Caki2 (cell line): ENCODE measurements around the gene PGGHG. TPM values are rescaled to one million over a fixed set of nuclear protein-coding genes. Genes with fewer than 3 reads are reported as not detected.

Experiments used
- DNase-seq: peaks from one replicate; pipeline ENCODE4 v3.0.0-alpha.2; 2015; ENCODE audit warnings: low read depth
- in situ Hi-C: cut with HindIII; loops from 2 replicates; pipeline ENCODE4 v1.10.0; 2016; ENCODE audit warnings: low sequenced_read_pairs, low pct_unique_long_range_greater_than_20kb, mixed read lengths
- total RNA-seq: library from RNA; depleted of rRNA; stranded (reverse); fragments of >200 nt; shearing (Covaris generic); gene quantifications from 2 replicates; pipeline ENCODE4 v1.2.3, GENCODE V29; 2014; ENCODE audit warnings: low replicate concordance

Gene PGGHG
- total RNA-seq, 1 experiment from 2014 or later, result 11.2 TPM

GRCh38 chr11:293852-294661, 5.1 kb downstream of the PGGHG start:
- in situ Hi-C loops, result no loop called here
- no peak for DNase-seq

GRCh38 chr11:294780-295179, 5.9 kb downstream of the PGGHG start:
- in situ Hi-C loops, result no loop called here
- no peak for DNase-seq

- DNase-seq, result no peak
- in situ Hi-C loops, result no loop called here
Observed at GRCh38 chr11:295351-296170, 6.6 kb downstream of the PGGHG start.

DNA sequence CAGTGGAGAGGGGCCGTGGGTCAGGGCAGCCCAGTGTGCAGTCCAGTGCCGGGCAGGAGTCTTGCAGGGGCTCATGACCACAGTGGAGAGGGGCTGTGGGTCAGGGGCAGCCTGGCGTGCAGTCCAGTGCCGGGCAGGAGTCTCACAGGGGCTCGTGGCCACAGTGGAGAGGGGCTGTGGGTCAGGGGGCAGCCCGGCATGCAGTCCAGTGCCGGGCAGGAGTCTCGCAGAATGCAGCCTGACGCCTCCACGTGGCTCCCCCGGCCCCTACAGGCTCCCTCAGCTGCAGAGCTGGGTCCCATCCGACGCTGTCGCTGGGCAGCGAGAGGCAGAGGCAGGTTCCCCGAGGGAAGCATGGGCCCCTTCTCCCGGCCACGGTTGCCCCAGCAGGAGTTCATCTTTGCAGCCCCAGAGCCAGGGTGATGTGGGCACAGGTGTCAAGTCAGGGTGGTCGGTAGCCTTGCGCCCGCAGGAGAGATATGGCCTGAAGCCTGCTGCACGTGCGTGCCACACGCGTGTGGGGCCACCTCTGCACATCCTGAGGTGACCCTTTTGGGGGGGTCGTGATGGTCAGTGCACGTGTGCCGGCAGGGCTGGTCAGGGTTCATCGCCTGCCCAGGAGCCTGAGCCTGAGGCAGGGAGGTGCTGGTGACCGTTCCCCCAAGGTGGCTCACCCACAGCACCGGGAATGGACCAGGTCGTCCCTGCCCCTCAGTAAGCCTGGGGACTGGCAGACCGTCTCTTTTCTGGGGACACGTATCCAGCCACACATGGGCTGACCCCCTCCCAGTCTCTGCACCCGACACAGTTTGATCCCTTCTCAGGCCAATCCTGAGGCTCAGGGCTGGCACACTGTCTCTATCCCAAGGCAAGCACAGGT, 7.5 kb downstream of the PGGHG start:
- DNase-seq, result no peak
- in situ Hi-C loops, result no loop called here

DNA sequence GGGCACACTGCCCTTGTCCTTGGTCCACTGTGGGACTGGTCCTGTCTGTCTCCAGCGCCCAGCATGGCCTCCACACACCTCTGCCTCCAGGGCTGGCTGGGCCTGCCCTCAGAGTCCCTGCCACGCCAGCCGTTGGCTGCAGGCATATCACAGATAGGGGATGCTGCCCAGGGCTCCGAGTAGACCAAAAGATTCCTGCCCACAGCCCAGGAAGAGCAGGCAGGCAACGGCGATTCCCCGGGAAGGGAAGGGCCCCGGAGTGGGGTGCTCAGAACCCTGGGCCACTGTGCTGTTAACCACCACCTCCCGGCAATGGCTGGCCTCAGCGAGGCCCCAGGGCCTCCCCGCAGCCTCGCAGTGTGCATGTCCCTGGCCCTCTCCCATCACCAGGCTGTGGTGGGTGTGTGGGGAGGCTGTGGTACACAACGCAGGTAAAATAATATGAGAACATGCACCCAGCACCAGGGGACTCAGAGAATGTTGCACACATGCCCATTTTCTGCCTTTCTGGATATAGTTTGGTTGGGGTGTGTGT, 8.2 kb downstream of the PGGHG start:
- in situ Hi-C loops, result no loop called here
- DNase-seq, result no peak

DNA sequence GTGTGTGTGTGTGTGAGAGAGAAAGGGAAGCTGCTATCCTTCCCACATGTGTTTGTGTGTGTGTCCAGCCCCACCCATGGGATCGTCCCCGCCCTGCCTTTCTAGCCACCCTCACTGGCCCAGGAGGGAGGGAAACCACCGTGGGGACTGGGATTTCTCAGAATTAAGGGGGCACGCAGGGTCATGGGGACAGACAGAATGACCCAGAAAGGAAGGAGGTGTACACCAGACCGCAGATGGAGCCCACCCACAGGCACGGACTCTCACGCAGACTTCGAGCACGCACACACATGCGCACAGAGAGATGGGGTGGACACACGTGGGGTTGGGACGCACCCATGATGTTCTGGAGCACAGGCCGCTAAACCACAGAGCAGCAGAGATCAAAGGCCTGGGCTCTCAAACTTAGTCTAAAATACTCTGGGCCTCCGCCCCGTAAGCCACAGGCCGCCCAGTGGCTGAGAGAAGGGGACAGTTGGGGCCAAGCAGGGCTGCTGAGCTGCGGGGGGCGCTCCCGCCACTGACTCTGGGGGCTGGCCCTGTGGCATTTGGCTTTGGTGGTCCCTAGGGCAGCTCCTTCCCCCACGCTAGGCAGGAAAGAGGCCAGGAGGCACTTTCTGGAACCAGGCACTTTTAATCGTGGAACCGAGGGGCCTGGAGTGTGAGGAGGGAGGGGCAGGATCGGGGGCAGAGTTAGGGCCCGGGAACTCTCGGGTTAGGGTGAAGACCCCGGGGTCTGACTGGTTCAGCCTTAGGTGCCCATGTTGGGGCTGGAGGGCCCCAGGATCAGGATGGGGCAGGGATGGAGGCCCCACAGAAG, 8.9 kb downstream of the PGGHG start:
- in situ Hi-C loops, result no loop called here
- DNase-seq, result no peak

GRCh38 chr11:298406-299065, 9.6 kb downstream of the PGGHG start:
- in situ Hi-C loops, result no loop called here

DNA sequence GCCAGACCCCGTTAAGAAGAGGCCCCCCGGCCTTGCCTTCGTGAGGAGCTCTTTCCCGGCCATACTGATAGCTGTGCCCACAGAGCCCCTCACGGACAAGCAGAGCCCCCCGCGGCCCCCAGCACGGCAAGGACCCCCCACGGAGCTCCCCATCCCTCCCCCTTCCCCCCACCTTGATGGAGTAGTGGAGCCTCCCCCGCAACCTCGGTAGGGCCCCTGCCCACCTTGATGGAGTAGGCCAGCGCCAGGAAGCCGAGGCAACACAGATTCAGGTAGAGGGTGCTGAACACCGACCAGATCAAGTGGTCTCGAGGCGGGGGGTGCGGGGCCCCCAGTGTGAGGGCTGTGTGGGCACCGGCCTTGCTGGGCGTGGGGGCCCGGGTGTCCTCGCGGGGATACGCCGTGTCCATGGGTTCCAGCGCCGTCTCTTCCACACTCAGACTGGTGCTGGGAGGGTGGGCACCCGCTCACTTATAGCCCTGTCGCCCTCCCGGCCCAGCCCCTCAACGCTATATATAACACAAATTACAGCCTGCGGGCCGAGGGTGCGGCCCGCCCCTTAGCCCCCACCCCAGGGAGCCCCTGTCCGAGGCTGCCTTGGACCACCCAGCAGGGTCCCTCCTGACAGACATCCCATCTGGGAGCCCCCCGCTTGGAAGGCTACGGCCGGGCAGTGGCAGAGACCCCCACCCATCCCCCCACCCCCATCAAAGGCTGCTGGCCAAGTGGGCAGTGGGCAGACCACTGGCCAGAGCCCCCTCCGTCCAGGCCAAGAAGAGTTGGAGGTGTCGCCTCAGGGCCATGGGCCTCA, 10.4 kb downstream of the PGGHG start, which contains the start of gene IFITM5:
IFITM5 (minus strand) TSS at position 446 of the 811 bp plus-strand sequence; CDS start at position 410, 36 bp downstream.
- in situ Hi-C loops, result no loop called here
- DNase-seq, result no peak

More at GRCh38 chr11:298406-299065, 9.6 kb downstream of the PGGHG start:
- DNase-seq, result no peak

- in situ Hi-C loops, result no loop called here
- no peak for DNase-seq
Observed at GRCh38 chr11:299951-300735, 11.2 kb downstream of the PGGHG start.

DNA sequence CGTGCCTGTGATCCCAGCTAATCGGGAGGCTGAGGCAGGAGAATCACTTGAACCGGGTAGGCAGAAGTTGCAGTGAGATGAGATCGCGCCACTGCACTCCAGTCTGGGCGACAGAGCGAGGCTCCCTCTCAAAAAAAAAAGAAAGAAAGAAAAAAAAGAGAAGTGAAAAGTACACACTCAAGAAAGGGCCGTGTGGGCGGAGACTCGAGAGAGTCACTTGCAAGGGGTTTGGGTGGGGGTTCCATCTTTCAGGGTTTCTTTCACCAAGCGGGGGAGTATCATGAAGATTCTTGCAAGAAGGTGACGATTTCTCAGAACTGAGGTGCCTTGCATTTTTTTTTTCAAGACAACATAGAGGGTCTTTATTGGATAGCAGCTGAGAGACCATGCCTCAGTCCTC, 14.4 kb downstream of the PGGHG start:
- in situ Hi-C loops, result no loop called here
- no peak for DNase-seq

DNA sequence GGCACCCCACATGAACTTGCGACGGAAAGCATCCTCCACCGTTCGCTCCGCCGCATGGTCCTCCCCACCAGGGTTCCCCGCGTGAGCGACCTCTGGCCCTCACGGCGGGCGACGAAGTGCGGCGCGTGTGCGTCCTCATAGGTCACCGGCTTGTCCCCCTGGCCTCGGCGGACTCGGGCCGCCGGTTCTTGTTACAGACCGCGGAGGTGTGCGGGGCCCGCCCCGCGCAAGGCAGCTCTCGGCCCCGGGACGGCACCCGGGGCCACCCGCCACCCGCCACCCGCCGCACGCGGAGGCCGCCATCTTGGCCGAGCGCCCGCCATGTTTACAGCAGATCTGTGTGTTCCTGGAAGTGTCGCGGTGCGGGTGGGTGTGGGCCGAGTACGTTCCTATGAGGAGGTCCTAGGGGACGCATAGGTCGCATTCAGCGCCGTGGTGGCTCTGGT, 15.2 kb downstream of the PGGHG start:
- in situ Hi-C loops, result no loop called here
- DNase-seq, result no peak

GRCh38 chr11:304915-305843, 16.3 kb downstream of the PGGHG start:
- in situ Hi-C loops, result no loop called here

GRCh38 chr11:305844-306211, 16.9 kb downstream of the PGGHG start:
- no peak for DNase-seq
- in situ Hi-C loops, result no loop called here

More at GRCh38 chr11:304915-305843, 16.3 kb downstream of the PGGHG start:
- peak; percentile 31 for DNase-seq

DNA sequence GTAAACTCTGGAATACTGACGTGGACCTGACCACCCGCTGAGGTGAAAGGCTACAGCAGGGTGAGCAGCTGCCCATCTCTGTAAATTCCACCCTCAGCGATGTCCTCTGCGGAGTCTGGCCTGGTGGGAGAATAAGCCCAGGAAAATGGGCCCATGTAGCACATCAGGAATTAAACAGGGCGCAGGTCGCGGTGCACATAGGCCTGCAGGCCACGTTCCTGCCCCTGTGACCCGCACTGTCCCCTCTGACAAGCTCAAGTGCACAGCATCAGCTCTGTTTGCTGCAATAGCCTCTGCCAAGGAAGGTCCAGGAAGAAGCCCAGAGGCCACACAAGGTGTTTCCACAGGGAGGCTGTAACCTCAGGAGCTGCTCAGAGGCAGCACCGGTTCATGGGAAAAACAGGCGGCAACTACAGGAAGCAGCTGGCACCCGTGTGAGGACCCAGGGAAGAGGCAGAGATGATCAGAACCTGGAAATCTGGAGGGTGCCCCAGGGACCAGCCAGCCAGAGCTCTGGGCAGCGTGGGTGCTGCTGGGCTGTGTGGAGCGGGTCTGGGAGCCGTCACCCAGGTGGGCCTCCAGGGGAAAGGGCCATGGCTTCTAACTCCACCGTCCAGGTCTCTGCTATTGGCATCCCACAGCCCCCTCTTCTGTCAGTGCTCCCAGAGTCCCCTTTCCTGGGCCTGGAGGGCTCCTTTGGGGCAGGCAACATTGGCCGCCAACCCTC, 17.9 kb downstream of the PGGHG start:
- DNase-seq, result no peak
- in situ Hi-C loops, result no loop called here
